ENCODE data around the gene KLK11.

The KLK11 gene

GRCh38 chr19:51015691-51016267 lies 10.6 kb downstream of the KLK11 start:
- TF ChIP-seq ZNF274 (IDR thresholded peaks at IDR 0.05; ENCODE audit: low read depth, low read length), result no peak
- no peak for TF ChIP-seq SUZ12 (IDR thresholded peaks at IDR 0.05; ENCODE audit: extremely low read depth, insufficient read depth, insufficient read length)
- no peak for TF ChIP-seq YY1 (IDR thresholded peaks at IDR 0.05; ENCODE audit: insufficient read depth, insufficient read length)
- DNase-seq (ENCODE audit: low read depth, low spot score), result no peak
- Histone ChIP-seq H3K9ac (ENCODE audit: insufficient read length, low read depth) (no peak overlapping the region), H3K4me1 (ENCODE audit: insufficient read depth, insufficient read length) (no peaks in the 10 kb centered on the region), H3K36me3 (ENCODE audit: insufficient read depth, insufficient read length, low read length) (no peaks in the 10 kb centered on the region), H3K4me3 (ENCODE audit: insufficient read length, low read depth) (no peak overlapping the region), H3K27me3 (ENCODE audit: insufficient read depth, insufficient read length) (peaks cover 23% of the 10 kb centered on the region), H3K9me3 (ENCODE audit: insufficient read depth, low read length) (no peaks in the 10 kb centered on the region)

- TF ChIP-seq YY1 (IDR thresholded peaks at IDR 0.05; ENCODE audit: insufficient read depth, insufficient read length), result no peak
- no peak for TF ChIP-seq SUZ12 (IDR thresholded peaks at IDR 0.05; ENCODE audit: extremely low read depth, insufficient read depth, insufficient read length)
- no peak for TF ChIP-seq ZNF274 (IDR thresholded peaks at IDR 0.05; ENCODE audit: low read depth, low read length)
- Histone ChIP-seq H3K9ac (ENCODE audit: insufficient read length, low read depth) (no peak overlapping the region), H3K27me3 (ENCODE audit: insufficient read depth, insufficient read length) (peaks cover 16% of the 10 kb centered on the region), H3K9me3 (ENCODE audit: insufficient read depth, low read length) (no peaks in the 10 kb centered on the region), H3K36me3 (ENCODE audit: insufficient read depth, insufficient read length, low read length) (no peaks in the 10 kb centered on the region), H3K4me1 (ENCODE audit: insufficient read depth, insufficient read length) (no peaks in the 10 kb centered on the region), H3K4me3 (ENCODE audit: insufficient read length, low read depth) (no peak overlapping the region)
- no peak for DNase-seq (ENCODE audit: low read depth, low spot score)
Measured at GRCh38 chr19:51014242-51014641, 12.2 kb downstream of the KLK11 start.

GRCh38 chr19:51012661-51013190 lies 13.7 kb downstream of the KLK11 start:
- Histone ChIP-seq H3K4me3 (ENCODE audit: insufficient read length, low read depth) (no peak overlapping the region), H3K9me3 (ENCODE audit: insufficient read depth, low read length) (no peaks in the 10 kb centered on the region), H3K36me3 (ENCODE audit: insufficient read depth, insufficient read length, low read length) (no peaks in the 10 kb centered on the region), H3K9ac (ENCODE audit: insufficient read length, low read depth) (no peak overlapping the region), H3K4me1 (ENCODE audit: insufficient read depth, insufficient read length) (no peaks in the 10 kb centered on the region), H3K27me3 (ENCODE audit: insufficient read depth, insufficient read length) (peaks cover 5% of the 10 kb centered on the region)
- TF ChIP-seq SUZ12 (IDR thresholded peaks at IDR 0.05; ENCODE audit: extremely low read depth, insufficient read depth, insufficient read length) (no peak), ZNF274 (IDR thresholded peaks at IDR 0.05; ENCODE audit: low read depth, low read length) (no peak), YY1 (IDR thresholded peaks at IDR 0.05; ENCODE audit: insufficient read depth, insufficient read length) (no peak)
- no peak for DNase-seq (ENCODE audit: low read depth, low spot score)

GRCh38 chr19:51010066-51010795 lies 16.2 kb downstream of the KLK11 start:
- H3K36me3 ChIP-seq (ENCODE audit: insufficient read depth, insufficient read length, low read length), result no peaks in the 10 kb centered on the region
- no peaks in the 10 kb centered on the region for H3K9me3 ChIP-seq (ENCODE audit: insufficient read depth, low read length)
- H3K27me3 ChIP-seq (ENCODE audit: insufficient read depth, insufficient read length), result peaks cover 5% of the 10 kb centered on the region
- TF ChIP-seq ZNF274 (IDR thresholded peaks at IDR 0.05; ENCODE audit: low read depth, low read length) (no peak), SUZ12 (IDR thresholded peaks at IDR 0.05; ENCODE audit: extremely low read depth, insufficient read depth, insufficient read length) (no peak), YY1 (IDR thresholded peaks at IDR 0.05; ENCODE audit: insufficient read depth, insufficient read length) (no peak)
- H3K4me3 ChIP-seq (ENCODE audit: insufficient read length, low read depth), result no peak overlapping the region
- no peaks in the 10 kb centered on the region for H3K4me1 ChIP-seq (ENCODE audit: insufficient read depth, insufficient read length)
- H3K9ac ChIP-seq (ENCODE audit: insufficient read length, low read depth), result no peak overlapping the region
- DNase-seq (ENCODE audit: low read depth, low spot score), result no peak

GRCh38 chr19:51009061-51009891 lies 17.1 kb downstream of the KLK11 start:
- H3K36me3 ChIP-seq (ENCODE audit: insufficient read depth, insufficient read length, low read length), result no peaks in the 10 kb centered on the region
- no peaks in the 10 kb centered on the region for H3K4me1 ChIP-seq (ENCODE audit: insufficient read depth, insufficient read length)
- DNase-seq (ENCODE audit: low read depth, low spot score), result no peak
- TF ChIP-seq YY1 (IDR thresholded peaks at IDR 0.05; ENCODE audit: insufficient read depth, insufficient read length), result no peak
- TF ChIP-seq SUZ12 (IDR thresholded peaks at IDR 0.05; ENCODE audit: extremely low read depth, insufficient read depth, insufficient read length), result no peak
- TF ChIP-seq ZNF274 (IDR thresholded peaks at IDR 0.05; ENCODE audit: low read depth, low read length), result no peak
- H3K9ac ChIP-seq (ENCODE audit: insufficient read length, low read depth), result no peak overlapping the region
- H3K4me3 ChIP-seq (ENCODE audit: insufficient read length, low read depth), result no peak overlapping the region
- H3K9me3 ChIP-seq (ENCODE audit: insufficient read depth, low read length), result no peaks in the 10 kb centered on the region
- peaks cover 5% of the 10 kb centered on the region for H3K27me3 ChIP-seq (ENCODE audit: insufficient read depth, insufficient read length)

- no peak for DNase-seq (ENCODE audit: low read depth, low spot score)
- H3K4me1 ChIP-seq (ENCODE audit: insufficient read depth, insufficient read length), result no peaks in the 10 kb centered on the region
- no peak overlapping the region for H3K9ac ChIP-seq (ENCODE audit: insufficient read length, low read depth)
- H3K27me3 ChIP-seq (ENCODE audit: insufficient read depth, insufficient read length), result peaks cover 5% of the 10 kb centered on the region
- H3K4me3 ChIP-seq (ENCODE audit: insufficient read length, low read depth), result no peak overlapping the region
- H3K36me3 ChIP-seq (ENCODE audit: insufficient read depth, insufficient read length, low read length), result no peaks in the 10 kb centered on the region
- H3K9me3 ChIP-seq (ENCODE audit: insufficient read depth, low read length), result no peaks in the 10 kb centered on the region
- TF ChIP-seq SUZ12 (IDR thresholded peaks at IDR 0.05; ENCODE audit: extremely low read depth, insufficient read depth, insufficient read length), result no peak
- TF ChIP-seq ZNF274 (IDR thresholded peaks at IDR 0.05; ENCODE audit: low read depth, low read length), result no peak
- TF ChIP-seq YY1 (IDR thresholded peaks at IDR 0.05; ENCODE audit: insufficient read depth, insufficient read length), result no peak
Measured at GRCh38 chr19:51007488-51007887, 18.9 kb downstream of the KLK11 start.
